ENCODE measurements around the gene RECK.

DNA sequence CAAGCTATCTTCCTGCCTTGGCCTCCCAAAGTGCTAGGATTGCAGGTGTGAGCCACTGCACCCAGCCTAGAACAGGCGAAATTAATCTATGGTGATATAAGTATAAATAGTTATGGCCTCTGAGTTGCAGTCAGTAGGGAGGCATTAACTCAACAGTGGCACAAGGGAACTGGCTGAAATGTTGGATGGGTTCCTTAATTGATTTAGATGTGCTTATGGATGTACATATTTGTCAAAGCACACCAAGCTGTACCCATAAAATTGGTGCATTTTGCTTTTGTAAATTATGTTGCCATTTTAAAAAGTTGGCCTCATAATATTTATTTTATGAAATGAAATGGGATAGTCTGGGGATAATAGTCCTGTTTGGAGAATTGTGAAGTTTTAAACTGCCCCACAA is 63.0 kb downstream of the RECK start:
- TF ChIP-seq EZH2 (IDR thresholded peaks at IDR 0.05; ENCODE audit: low read depth) (no peak), CTCF (conservative IDR thresholded peaks at IDR 0.05) (no peak)

Data from PC-9 (cell line).